Kidney (tissue), 14 donors: ENCODE data around the gene GLS. TPM values are rescaled to one million over a fixed set of nuclear protein-coding genes. Genes with fewer than 3 reads are reported as not detected.

ENCODE experiments used
- DNase-seq, 5 donors: peaks; one replicate each; pipeline ENCODE4 v3.0.0-alpha.2; 2013 to 2020
- FAIRE-seq: peaks from 2 replicates; lab custom pipeline; 2012; peaks lifted over from hg19 to GRCh38; lab: Jason Lieb, UNC
- H3K27ac ChIP-seq, 2 donors: one replicate each; pipeline ENCODE4 v1.7.0; 2013; ENCODE audit warnings: low read depth in 2 of 2, low read length in 2 of 2, inconsistent platforms in 1 of 2
- H3K27me3 ChIP-seq: one replicate; pipeline ENCODE4 v1.7.1; 2013; ENCODE audit warnings: low read length, inconsistent platforms; ENCODE audit not compliant: control insufficient read depth, insufficient read depth
- H3K36me3 ChIP-seq, 3 donors: one replicate each; pipeline versions ENCODE4 v1.7.0 to v1.7.1; 2013; ENCODE audit warnings: low read length in 3 of 3, control low read depth in 1 of 3, inconsistent platforms in 1 of 3; ENCODE audit not compliant: insufficient read depth in 3 of 3, control insufficient read depth in 2 of 3
- H3K4me1 ChIP-seq, 3 donors: one replicate each; pipeline versions ENCODE4 v1.7.0 to v1.7.1; 2013; ENCODE audit warnings: low read length in 3 of 3, inconsistent platforms in 1 of 3, low read depth in 1 of 3; ENCODE audit not compliant: control insufficient read depth in 2 of 3, insufficient read depth in 2 of 3
- H3K4me3 ChIP-seq, 3 donors: one replicate each; pipeline versions ENCODE4 v1.7.0 to v1.8.1; 2013; ENCODE audit warnings: low read length in 3 of 3, control low read depth in 1 of 3, inconsistent platforms in 1 of 3
- H3K9ac ChIP-seq, 3 donors: one replicate each; pipeline versions ENCODE4 v1.7.0 to v1.7.1; 2013; ENCODE audit warnings: low read length in 3 of 3, control low read depth in 1 of 3, inconsistent platforms in 1 of 3
- H3K9me3 ChIP-seq, 3 donors: one replicate each; pipeline versions ENCODE4 v1.7.0 to v1.7.1; 2013; ENCODE audit warnings: low read length in 3 of 3, control low read depth in 1 of 3, inconsistent platforms in 1 of 3; ENCODE audit not compliant: control insufficient read depth in 2 of 3, insufficient read depth in 1 of 3
- intact Hi-C: fragments of 100-400 bp; cut with DNase I; formaldehyde crosslinking; loops from one replicate; pipeline ENCODE4 v1.11.1; 2022
- polyA plus RNA-seq: library from polyadenylated mRNA; stranded (reverse); fragments of 350-450 nt; fragmentation: Illumina TruSeq; extraction: RNeasy Lipid Tissue Mini Kit (QIAGEN cat#74804); gene quantifications from one replicate; pipeline ENCODE4 v1.2.3, GENCODE V29; 2014; ENCODE audit warnings: low read depth, low replicate concordance; ENCODE audit not compliant: insufficient read depth
- total RNA-seq: library from RNA; stranded (reverse); fragmentation: NEBNext Ultra II Directional; extraction: Animal tissue kit (Norgen Biotek cat#: 25700); gene quantifications from one replicate; pipeline ENCODE4 v1.2.1, GENCODE V29; 2021
- TF ChIP-seq, protein P1 (sequence below): IDR thresholded peaks from 3 replicates; pipeline ENCODE4 v1.5.1; 2012; ENCODE audit warnings: mild to moderate bottlenecking, moderate library complexity, borderline replicate concordance; ENCODE audit not compliant: insufficient read depth; ENCODE audit errors: extremely low read depth
- donor health status: control.
- donor health status: control.
- donor health status: control.
- donor health status: control.
- donor health status: control.
- donor health status: DM: yes; HTN: yes; CAD: no.
- donor health status: Normal renal cell carcinoma (clear cell type).

The GLS gene
- total and polyA plus RNA-seq, 2 donors from 2014 or later: 196 to 230 TPM

DNA sequence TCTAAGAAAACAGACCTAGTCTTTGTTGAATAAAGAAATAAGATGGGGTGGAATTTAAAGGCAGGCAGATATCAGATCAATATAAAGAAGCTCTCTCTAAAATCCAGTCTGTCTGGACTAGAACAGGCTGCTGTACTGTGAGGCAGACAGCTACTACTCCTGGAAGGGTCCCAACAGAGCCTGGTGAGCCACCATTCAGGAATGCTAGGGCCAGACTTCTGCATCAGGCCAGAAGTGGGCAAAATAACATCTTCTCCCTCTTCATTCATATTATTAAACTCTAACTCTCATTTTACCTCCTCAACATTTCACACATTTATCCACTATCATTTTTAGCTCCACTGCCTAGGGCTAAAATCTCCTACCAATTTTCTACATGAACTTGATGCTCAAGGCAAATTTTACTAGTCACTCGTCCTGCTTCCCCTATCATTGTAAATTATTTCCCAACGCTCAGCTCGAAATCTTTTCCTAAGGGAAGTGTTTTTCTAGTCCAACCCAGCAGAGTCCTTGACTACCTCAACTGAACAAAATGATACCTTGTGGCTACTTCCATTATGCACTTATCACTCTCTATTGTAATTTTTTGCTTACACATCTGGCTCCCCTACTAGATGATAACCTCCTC lies 45.2 kb upstream of the GLS start:
- Histone ChIP-seq H3K9me3 (no peaks in the 10 kb centered on the region), H3K36me3 (no peaks in the 10 kb centered on the region), H3K4me3 (no peak overlapping the region), H3K4me1 (no peaks in the 10 kb centered on the region), H3K27ac (no peak overlapping the region), H3K9ac (no peak overlapping the region), H3K27me3 (no peaks in the 10 kb centered on the region)
- intact Hi-C loops: no loop called here
- FAIRE-seq (no peak), DNase-seq (no peak)
- TF ChIP-seq, protein P1, sequence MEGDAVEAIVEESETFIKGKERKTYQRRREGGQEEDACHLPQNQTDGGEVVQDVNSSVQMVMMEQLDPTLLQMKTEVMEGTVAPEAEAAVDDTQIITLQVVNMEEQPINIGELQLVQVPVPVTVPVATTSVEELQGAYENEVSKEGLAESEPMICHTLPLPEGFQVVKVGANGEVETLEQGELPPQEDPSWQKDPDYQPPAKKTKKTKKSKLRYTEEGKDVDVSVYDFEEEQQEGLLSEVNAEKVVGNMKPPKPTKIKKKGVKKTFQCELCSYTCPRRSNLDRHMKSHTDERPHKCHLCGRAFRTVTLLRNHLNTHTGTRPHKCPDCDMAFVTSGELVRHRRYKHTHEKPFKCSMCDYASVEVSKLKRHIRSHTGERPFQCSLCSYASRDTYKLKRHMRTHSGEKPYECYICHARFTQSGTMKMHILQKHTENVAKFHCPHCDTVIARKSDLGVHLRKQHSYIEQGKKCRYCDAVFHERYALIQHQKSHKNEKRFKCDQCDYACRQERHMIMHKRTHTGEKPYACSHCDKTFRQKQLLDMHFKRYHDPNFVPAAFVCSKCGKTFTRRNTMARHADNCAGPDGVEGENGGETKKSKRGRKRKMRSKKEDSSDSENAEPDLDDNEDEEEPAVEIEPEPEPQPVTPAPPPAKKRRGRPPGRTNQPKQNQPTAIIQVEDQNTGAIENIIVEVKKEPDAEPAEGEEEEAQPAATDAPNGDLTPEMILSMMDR: no peak

DNA sequence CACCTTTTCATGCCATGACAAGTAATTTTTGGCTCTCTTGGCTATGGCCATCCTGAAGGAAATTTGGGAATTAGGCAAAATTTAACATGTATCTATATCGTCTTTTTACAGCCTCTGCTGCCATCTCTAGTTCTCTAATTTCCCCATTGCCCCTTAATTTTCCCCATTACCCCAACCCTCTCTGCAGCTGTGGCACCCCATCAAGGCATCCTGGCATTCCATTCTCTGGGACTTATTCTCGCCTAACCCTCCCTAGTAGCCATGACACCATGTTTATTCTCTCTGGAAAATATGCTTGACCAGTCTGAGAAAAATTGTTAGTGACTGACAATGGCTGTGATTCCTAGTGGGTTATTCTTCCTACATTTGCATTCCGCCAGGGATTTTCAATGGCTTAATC lies 43.9 kb upstream of the GLS start:
- intact Hi-C loops: no loop called here
- H3K9ac ChIP-seq: no peak overlapping the region

DNA sequence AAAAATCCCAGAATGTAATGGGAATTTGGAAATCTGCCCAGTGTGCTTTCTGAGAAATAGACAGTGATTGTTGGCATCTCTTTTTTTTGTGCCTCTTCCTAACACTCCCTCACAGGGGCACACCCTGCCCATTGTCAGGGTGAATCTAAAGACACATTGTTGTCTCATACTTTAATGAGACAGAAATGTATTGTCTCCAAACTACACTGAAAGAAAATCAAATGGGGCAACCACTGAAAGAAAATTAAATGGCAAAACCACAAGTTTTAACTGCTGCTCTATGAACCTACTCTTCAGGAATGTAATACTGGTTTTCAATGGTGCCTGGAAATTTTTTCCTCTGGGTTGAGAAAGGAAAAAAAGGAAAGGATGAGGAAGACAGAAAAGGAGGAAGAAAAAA lies 43.2 kb upstream of the GLS start:
- Histone ChIP-seq H3K9me3 (no peaks in the 10 kb centered on the region), H3K27ac (no peak overlapping the region), H3K27me3 (no peaks in the 10 kb centered on the region), H3K9ac (no peak overlapping the region), H3K36me3 (no peaks in the 10 kb centered on the region), H3K4me3 (no peak overlapping the region), H3K4me1 (no peaks in the 10 kb centered on the region)
- FAIRE-seq (no peak), DNase-seq (no peak)
- intact Hi-C loops: no loop called here
- TF ChIP-seq, protein P1: no peak

More for the DNA sequence above, 43.9 kb upstream of the GLS start:
- no peak for DNase-seq
- H3K9me3 ChIP-seq: no peaks in the 10 kb centered on the region
- H3K36me3 ChIP-seq: no peaks in the 10 kb centered on the region
- H3K4me1 ChIP-seq: no peaks in the 10 kb centered on the region
- H3K27me3 ChIP-seq: no peaks in the 10 kb centered on the region
- H3K4me3 ChIP-seq: no peak overlapping the region
- no peak for FAIRE-seq
- TF ChIP-seq, protein P1: no peak
- no peak overlapping the region for H3K27ac ChIP-seq

DNA sequence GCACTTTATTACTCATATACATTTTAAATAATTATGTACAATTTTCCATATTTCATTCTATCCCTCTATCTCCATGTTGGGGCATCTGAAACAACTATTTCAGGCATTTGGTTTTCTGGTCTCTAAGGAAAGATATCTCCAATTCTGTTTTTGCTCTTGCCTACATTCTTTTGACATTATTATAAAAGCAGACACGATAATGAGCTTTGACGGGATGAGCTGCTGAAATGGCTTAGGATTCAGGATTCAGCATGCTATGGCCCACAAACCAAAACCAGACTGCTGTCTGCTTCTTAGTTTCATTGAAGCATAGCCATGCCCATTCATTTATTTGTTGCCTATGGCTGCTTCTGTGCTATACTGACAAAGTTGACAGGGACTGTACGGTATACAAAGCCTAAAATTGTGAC lies 42.7 kb upstream of the GLS start:
- no peak overlapping the region for H3K27ac ChIP-seq
- no peak overlapping the region for H3K9ac ChIP-seq
- no peaks in the 10 kb centered on the region for H3K36me3 ChIP-seq
- FAIRE-seq: no peak
- TF ChIP-seq, protein P1: no peak
- no peaks in the 10 kb centered on the region for H3K27me3 ChIP-seq
- no peak for DNase-seq
- H3K4me3 ChIP-seq: no peak overlapping the region
- no peaks in the 10 kb centered on the region for H3K9me3 ChIP-seq
- intact Hi-C loops: no loop called here
- H3K4me1 ChIP-seq: no peaks in the 10 kb centered on the region
